Measurements from ENCODE around the gene AP1S3.
"Not testable (repeated sequence)": the region's sequence is repeated elsewhere in the genome, so short reads cannot be mapped to it uniquely, and the experiment has no call there.

The AP1S3 gene

GRCh38 chr2:223853425-223853837 lies 16.0 kb upstream of the AP1S3 start:
- no peak for DNase-seq (ENCODE audit: low read depth in 3 of 3)

DNA sequence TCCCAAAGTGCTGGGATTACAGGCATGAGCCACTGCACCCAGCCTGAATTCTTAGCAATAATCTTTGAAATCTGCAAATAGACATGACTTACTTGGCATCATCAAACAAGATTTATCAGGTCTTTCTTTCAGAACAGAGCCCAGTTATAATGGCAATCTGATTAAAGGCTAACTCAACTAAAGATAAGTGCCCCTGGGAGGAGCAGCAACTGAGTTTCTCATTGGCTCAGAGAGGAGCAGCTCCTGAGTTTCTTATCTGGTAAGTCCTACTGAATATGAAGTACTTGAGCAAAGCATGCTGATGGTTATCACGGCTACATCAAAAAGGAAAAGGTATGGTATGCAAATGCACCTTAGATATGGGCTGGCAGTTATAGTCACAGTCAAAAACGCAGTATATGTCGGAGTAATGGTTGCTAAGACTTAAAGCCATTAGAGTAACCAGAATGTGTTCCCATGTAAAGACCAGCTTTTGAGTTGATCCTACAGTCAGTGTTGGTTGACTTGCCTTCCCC lies 15.0 kb upstream of the AP1S3 start:
- no peak for DNase-seq (ENCODE audit: low read depth in 3 of 3)

- no peak for DNase-seq (ENCODE audit: low read depth in 3 of 3)
These were observed 10.0 kb upstream of the AP1S3 start for GRCh38 chr2:223847410-223847809.

DNA sequence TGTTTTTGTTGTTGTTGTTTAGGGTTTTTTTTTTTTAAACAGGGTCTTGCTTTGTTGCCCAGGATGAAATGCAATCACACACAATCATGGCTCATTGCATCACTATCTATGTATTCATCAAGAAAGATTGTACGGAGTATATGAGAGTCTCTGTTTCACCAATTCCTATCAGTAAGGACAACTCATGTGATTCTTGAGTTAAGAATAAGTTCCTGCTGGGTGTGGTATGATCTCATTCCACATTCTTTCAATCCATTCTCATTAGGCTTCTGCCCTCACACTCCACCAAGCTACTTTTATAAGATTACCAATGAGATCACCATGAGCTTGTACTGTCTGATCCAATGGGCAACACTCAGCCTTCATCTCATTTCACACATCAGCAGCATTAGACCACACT lies 9.1 kb upstream of the AP1S3 start:
- no peak for DNase-seq (ENCODE audit: low read depth in 3 of 3)

DNA sequence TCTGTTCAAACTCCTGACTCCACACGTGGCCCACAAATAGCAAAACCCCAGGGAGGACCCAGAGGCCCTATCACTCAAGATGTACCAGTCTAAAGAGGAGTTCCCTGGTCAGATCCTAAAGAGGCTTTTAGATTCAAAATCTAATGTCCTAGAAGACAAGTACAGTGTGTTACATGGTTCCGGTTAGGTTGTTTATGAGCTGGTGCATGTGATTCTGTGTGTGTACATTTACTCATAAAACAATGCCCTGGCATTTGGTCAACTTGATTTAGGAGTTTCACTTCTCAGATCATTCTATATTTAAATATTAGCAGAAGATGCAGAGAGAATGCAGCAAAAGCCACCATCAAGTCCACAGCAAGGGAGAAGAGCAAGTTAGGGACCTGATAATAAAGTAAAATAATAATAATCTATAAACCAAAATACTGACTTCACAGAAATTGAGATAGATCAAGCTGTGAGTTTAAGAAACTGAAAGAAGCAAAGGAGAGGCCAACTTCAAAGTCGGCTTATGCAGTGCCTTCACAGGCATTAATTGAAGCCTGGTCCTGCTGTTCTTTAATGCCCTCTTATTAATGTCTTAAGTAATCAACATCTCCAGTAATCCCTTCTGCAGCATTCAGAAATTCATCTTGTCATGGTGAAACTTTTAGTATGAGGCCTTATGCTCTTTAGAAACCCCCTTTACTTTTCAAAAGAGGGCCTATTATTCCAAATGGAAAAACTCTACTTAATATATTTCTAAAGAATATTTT lies 4.2 kb upstream of the AP1S3 start:
- DNase-seq (ENCODE audit: low read depth in 3 of 3) = no peak

GRCh38 chr2:223835701-223836532 lies 1.5 kb downstream of the AP1S3 start:
- DNase-seq (ENCODE audit: low read depth in 3 of 3) = no peak

DNA sequence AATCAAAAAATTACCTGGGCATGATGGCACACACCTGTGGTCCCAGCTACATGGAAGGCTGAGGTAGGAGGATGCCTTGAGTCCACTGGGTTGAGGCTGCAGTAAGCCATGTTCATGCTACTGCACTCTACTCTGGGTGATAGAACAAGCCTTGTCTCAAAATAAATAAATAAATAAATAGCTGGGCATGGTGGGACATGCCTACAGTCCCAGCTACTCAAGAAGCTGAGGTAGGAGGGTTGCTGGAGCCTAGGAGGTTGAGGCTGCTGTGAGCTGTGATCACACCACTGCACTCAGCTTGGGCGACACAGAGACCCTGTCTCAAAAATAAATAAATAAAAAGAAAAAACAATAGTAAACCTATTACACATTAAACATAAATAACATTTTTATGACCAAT lies 3.0 kb downstream of the AP1S3 start:
- no peak for DNase-seq (ENCODE audit: low read depth in 3 of 3)

GRCh38 chr2:223832241-223832903 lies 5.0 kb downstream of the AP1S3 start:
- DNase-seq (ENCODE audit: low read depth in 3 of 3) = no peak

GRCh38 chr2:223829128-223829527 lies 8.3 kb downstream of the AP1S3 start:
- DNase-seq (ENCODE audit: low read depth in 3 of 3) = no peak

- DNase-seq (ENCODE audit: low read depth in 3 of 3) = no peak
These were observed 9.1 kb downstream of the AP1S3 start for GRCh38 chr2:223828314-223828713.

GRCh38 chr2:223826995-223827394 lies 10.4 kb downstream of the AP1S3 start:
- no peak for DNase-seq (ENCODE audit: low read depth in 3 of 3)

DNA sequence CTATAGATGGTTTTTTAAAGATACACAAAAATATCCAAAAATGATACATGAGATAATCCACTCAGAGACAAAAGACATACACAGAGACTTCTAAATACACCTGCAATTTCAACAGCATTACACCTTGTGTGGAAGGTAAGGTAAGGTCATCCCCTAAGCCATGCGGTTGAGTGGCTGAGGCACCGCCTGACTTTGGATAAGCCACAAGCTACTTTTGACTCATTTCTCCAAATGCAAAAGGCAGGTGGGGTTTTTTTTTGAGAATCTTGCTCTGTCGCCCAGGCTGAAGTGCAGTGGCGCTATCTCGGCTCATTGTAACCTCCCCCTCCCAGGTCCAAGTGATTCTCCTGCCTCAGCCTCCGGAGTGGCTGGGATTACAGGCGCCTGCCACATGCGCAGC lies 13.1 kb downstream of the AP1S3 start:
- DNase-seq (ENCODE audit: low read depth in 3 of 3) = no peak

DNA sequence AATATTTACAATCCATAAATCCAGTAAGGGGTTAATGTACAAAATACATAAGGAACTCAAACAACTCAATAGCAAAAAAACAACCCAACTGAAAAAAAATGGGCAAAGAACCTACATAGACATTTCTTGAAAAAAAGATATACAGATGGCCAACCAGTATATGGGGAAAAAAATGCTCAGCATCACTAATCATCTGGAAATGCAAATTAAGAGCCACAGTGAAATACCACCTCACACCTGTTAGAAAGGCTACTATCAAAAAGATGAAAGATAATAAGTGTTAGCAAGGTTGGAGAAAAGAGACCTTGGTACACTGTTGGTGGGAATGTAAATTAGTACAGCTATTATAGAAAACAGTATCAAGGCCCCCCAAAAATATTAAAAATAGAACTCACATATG lies 14.6 kb downstream of the AP1S3 start:
- no peak for DNase-seq (ENCODE audit: low read depth in 3 of 3)

DNA sequence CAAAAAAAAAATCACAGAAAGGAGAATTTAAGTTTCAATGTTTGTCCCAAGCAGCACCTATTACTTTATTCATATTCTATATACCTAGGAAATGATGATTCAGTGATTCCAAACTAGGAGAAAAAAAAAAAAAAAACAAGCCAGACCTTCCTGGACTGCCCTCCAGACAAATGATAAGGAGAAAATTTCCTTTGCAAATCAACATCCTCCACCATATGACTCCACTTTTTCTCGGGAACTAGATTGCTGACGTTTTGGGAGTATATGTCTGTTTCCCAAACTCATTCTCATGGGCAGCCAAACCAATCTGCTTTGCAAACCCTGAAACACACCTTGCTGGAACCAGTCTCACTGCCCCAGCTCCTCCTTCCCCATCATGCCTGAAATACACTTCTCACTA lies 16.8 kb downstream of the AP1S3 start:
- DNase-seq (ENCODE audit: low read depth in 3 of 3) = no peak

GRCh38 chr2:223819891-223820290 lies 17.5 kb downstream of the AP1S3 start:
- DNase-seq (ENCODE audit: low read depth in 3 of 3) = no peak

- DNase-seq (ENCODE audit: low read depth in 3 of 3) = no peak
These were observed 21.4 kb downstream of the AP1S3 start for GRCh38 chr2:223815884-223816570.

- DNase-seq (ENCODE audit: low read depth in 3 of 3) = no peak
These were observed 22.0 kb downstream of the AP1S3 start for GRCh38 chr2:223815186-223815883.

DNA sequence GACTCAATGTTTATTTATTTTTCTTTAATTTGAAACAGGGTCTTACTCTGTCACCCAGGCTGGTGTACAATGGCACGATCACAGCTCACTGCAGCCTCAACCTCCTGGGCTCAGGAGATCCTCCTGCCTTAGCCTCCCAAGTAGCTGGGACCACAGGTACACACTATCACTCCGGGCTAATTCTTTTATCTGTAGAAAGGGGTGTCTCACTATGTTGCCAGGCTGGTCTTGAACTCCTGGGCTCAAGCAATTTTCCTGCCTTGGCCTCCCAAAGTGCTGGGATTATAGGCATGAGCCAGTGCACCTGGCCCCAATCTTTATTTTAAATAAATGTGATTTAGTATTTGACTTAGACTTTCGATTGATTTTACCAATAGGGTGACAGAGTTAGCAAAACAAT lies 22.6 kb downstream of the AP1S3 start:
- DNase-seq (ENCODE audit: low read depth in 3 of 3) = not testable (repeated sequence)

GRCh38 chr2:223813329-223813728 lies 24.1 kb downstream of the AP1S3 start:
- DNase-seq (ENCODE audit: low read depth in 3 of 3) = no peak

GRCh38 chr2:223811757-223812156 lies 25.6 kb downstream of the AP1S3 start:
- no peak for DNase-seq (ENCODE audit: low read depth in 3 of 3)

GRCh38 chr2:223805008-223805407 lies 32.4 kb downstream of the AP1S3 start:
- no peak for DNase-seq (ENCODE audit: low read depth in 3 of 3)

All from stimulated activated CD4-positive, alpha-beta T cell treated with anti-CD3 and anti-CD28 coated beads, TNF-alpha, amount 100 ng/mL, for 24 hours (primary cell).